B cell (primary cell): ENCODE data around the gene PRODH. TPM values are rescaled to one million over a fixed set of nuclear protein-coding genes. Genes with fewer than 3 reads are reported as not detected.
"Not testable (repeated sequence)": the region's sequence is repeated elsewhere in the genome, so short reads cannot be mapped to it uniquely, and the experiment has no call there.

Source experiments
- ATAC-seq: fragments of 200-7000 bp; cut with Tn5 transposase; one replicate; pipeline ENCODE4 v1.10.0; 2021; ENCODE audit warnings: low read depth, mild to moderate bottlenecking, moderate number of reproducible peaks, moderate library complexity
- CTCF ChIA-PET: fragments of 350-600 bp; sonication (Branson Sonifier 250); formaldehyde crosslinking; loops from one replicate; lab custom pipeline; 2021; ENCODE audit warnings: antibody characterized with exemption, inconsistent platforms; lab: Charles Lee
- POLR2A ChIA-PET: fragments of 350-600 bp; sonication (Branson Sonifier 250); formaldehyde crosslinking; loops from one replicate; lab custom pipeline; 2021; ENCODE audit warnings: antibody characterized with exemption; lab: Charles Lee
- DNase-seq: peaks from one replicate; pipeline ENCODE4 v3.0.0; 2013
- H2AFZ ChIP-seq: 2 replicates; pipeline ENCODE4 v1.6.1; 2012; ENCODE audit warnings: mild to moderate bottlenecking, low read depth, low read length; ENCODE audit not compliant: insufficient read depth, poor library complexity, severe bottlenecking
- H3K27ac ChIP-seq, 2 donors: 1 replicate in 1 of 2; 2 replicates in 1 of 2; pipeline ENCODE4 v1.5.1; 2012 to 2013; ENCODE audit warnings: low read length in 2 of 2, mild to moderate bottlenecking in 2 of 2, moderate library complexity in 1 of 2
- H3K27me3 ChIP-seq, 4 experiments: fragments of 200-600 bp in 1 of 4; sonication (generic) in 1 of 4; replicated peaks in 1 of 4; 1 replicate in 2 of 4; 2 replicates in 2 of 4; pipeline versions ENCODE4 v1.6.1 to v1.7.0; 2013 to 2016; ENCODE audit warnings: low read length in 3 of 4, mild to moderate bottlenecking in 2 of 4, mixed read lengths in 1 of 4, moderate library complexity in 1 of 4; ENCODE audit not compliant: insufficient read depth in 4 of 4, control insufficient read depth in 3 of 4; ENCODE audit errors: control extremely low read depth in 1 of 4
- H3K36me3 ChIP-seq, 2 experiments: replicated peaks in 1 of 2; 1 replicate in 1 of 2; 2 replicates in 1 of 2; pipeline versions ENCODE4 v1.6.1 to v1.7.1; 2013; ENCODE audit warnings: low read length in 1 of 2; ENCODE audit not compliant: insufficient read depth in 2 of 2, control insufficient read depth in 1 of 2; ENCODE audit errors: control extremely low read depth in 1 of 2, extremely low read depth in 1 of 2
- H3K4me1 ChIP-seq, 2 donors: fragments of 200-600 bp in 1 of 2; sonication (generic) in 1 of 2; 1 replicate in 1 of 2; 2 replicates in 1 of 2; pipeline versions ENCODE4 v1.5.1 to v1.6.1; 2013 to 2017; ENCODE audit warnings: low read length in 2 of 2; ENCODE audit not compliant: control insufficient read depth in 2 of 2, insufficient read depth in 2 of 2
- H3K4me2 ChIP-seq: replicated peaks from 2 replicates; pipeline ENCODE3; 2012; ENCODE audit warnings: mild to moderate bottlenecking, low read depth, low read length; ENCODE audit not compliant: poor library complexity, severe bottlenecking
- H3K4me3 ChIP-seq, 5 experiments: fragments of 200-600 bp in 1 of 5; sonication (generic) in 1 of 5; 1 replicate in 3 of 5; 2 replicates in 2 of 5; pipeline versions ENCODE4 v1.5.1 to v1.7.0; 2011 to 2016; ENCODE audit warnings: low read length in 4 of 5, mild to moderate bottlenecking in 4 of 5, low read depth in 2 of 5, control low read depth in 1 of 5, moderate library complexity in 1 of 5; ENCODE audit not compliant: insufficient read depth in 1 of 5; ENCODE audit errors: control extremely low read depth in 1 of 5, extremely low read depth in 1 of 5
- H3K79me2 ChIP-seq: fragments of 200-600 bp; sonication (generic); one replicate; pipeline ENCODE4 v1.6.0; 2016; ENCODE audit warnings: low read length; ENCODE audit not compliant: control insufficient read depth, insufficient read depth
- H3K9ac ChIP-seq: fragments of 200-600 bp; sonication (generic); 2 replicates; pipeline ENCODE4 v1.6.1; 2017; ENCODE audit warnings: mild to moderate bottlenecking, low read length, moderate library complexity
- H3K9me3 ChIP-seq, 3 donors: one replicate each; pipeline versions ENCODE4 v1.6.1 to v1.7.1; 2013; ENCODE audit warnings: low read length in 2 of 3; ENCODE audit not compliant: control insufficient read depth in 2 of 3, insufficient read depth in 1 of 3; ENCODE audit errors: control extremely low read depth in 1 of 3
- H4K20me1 ChIP-seq: 2 replicates; pipeline ENCODE4 v1.6.0; 2012; ENCODE audit warnings: mild to moderate bottlenecking, low read length; ENCODE audit not compliant: insufficient read depth, control insufficient read depth, poor library complexity, severe bottlenecking
- H3K27ac Mint-ChIP-seq: one replicate; pipeline ENCODE4 v1.8.0; 2021; ENCODE audit warnings: mixed read lengths
- H3K27me3 Mint-ChIP-seq: one replicate; pipeline ENCODE4 v1.8.0; 2021; ENCODE audit warnings: mixed read lengths
- H3K4me1 Mint-ChIP-seq: one replicate; pipeline ENCODE4 v1.8.0; 2021; ENCODE audit warnings: mixed read lengths
- H3K4me3 Mint-ChIP-seq: one replicate; pipeline ENCODE4 v1.8.0; 2021; ENCODE audit warnings: mixed read lengths
- H3K9me3 Mint-ChIP-seq: one replicate; pipeline ENCODE4 v1.8.0; 2022; ENCODE audit warnings: mixed read lengths; ENCODE audit not compliant: insufficient read depth
- WGBS: methylation state at CpG from one replicate; pipeline ENCODE4 v1.1.5; 2013; ENCODE audit warnings: missing lambda C conversion rate; ENCODE audit not compliant: insufficient coverage; 5-methylcytosine and 5-hydroxymethylcytosine counted together
- intact Hi-C: fragments of 100-400 bp; cut with micrococcal nuclease; formaldehyde crosslinking; loops from one replicate; pipeline ENCODE4 v1.10.0; 2022
- polyA plus RNA-seq: library from polyadenylated mRNA; depleted of rRNA; stranded (reverse); fragments of >200 nt; gene quantifications from 2 replicates; pipeline ENCODE4 v1.2.3, GENCODE V29; 2012
- total RNA-seq, 2 donors: library from RNA; stranded (reverse); fragments of 120-200 nt in 1 of 2; gene quantifications; 1 replicate in 1 of 2; 2 replicates in 1 of 2; pipeline versions ENCODE4 v1.2.3 to v1.2.4, GENCODE V29; 2013 to 2022

PRODH gene
- total and polyA plus RNA-seq, 2 donors (not counting 1 experiment from before 2014, with no cell fraction given): not detected

DNA sequence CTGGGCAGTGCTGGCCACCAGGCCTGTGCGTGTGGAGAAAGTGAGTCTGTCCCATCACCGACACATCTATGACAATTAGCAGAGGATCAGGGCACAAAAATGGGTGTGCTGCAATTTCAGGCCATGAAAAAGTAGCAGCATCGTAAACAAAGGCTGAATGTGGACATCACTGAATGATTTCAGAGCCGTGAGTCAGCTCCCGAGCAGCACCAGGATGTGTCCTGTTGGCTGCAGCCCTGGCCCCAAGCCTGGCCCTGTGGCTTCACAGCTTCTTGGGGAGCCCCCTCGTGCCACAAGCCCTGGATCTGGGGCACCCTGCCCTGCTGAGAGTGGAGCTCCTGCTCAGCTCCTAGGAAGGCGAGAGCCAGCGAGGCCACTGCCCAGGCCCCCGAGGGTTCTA is 20.5 kb downstream of the PRODH start:
- H3K4me1 Mint-ChIP-seq, H3K9ac ChIP-seq, H3K4me3 Mint-ChIP-seq, H3K4me1 ChIP-seq, CTCF ChIA-PET, H2AFZ ChIP-seq, intact Hi-C loops, H4K20me1 ChIP-seq, H3K27ac ChIP-seq, H3K27me3 ChIP-seq, H3K27me3 Mint-ChIP-seq, DNase-seq, H3K36me3 ChIP-seq, H3K9me3 Mint-ChIP-seq, H3K4me3 ChIP-seq, POLR2A ChIA-PET, H3K79me2 ChIP-seq, H3K9me3 ChIP-seq, H3K27ac Mint-ChIP-seq, ATAC-seq, H3K4me2 ChIP-seq: not testable (repeated sequence)
- WGBS: no CpG with 5 or more reads among the region's 9 CpGs

DNA sequence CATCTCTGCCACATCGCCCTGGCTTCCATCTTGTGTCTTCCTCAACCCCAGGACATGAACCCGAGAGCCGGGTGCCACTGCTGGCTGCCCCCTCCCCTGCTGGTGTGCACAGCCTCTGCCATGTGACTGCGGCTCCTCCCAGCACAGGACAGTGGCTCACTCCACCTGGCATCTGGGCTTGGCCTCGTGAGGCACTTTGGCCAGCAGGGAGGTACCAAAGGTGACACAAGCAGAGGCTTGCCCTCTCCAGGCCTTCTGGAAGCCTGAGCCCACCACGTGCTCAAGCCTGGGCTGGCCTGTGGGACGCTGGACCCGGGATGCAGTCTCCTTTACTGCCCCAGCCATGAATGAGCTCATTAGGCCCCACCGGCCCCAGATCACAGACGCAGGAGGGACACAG is 21.5 kb downstream of the PRODH start:
- H3K4me3 ChIP-seq, intact Hi-C loops, H3K4me2 ChIP-seq, ATAC-seq, H3K9ac ChIP-seq, H3K27ac ChIP-seq, H3K27me3 Mint-ChIP-seq, H3K4me1 Mint-ChIP-seq, H3K36me3 ChIP-seq, H3K27me3 ChIP-seq, H3K79me2 ChIP-seq, H2AFZ ChIP-seq, H3K4me3 Mint-ChIP-seq, CTCF ChIA-PET, H4K20me1 ChIP-seq, DNase-seq, H3K9me3 Mint-ChIP-seq, H3K27ac Mint-ChIP-seq, POLR2A ChIA-PET, H3K9me3 ChIP-seq, H3K4me1 ChIP-seq: not testable (repeated sequence)
- WGBS: no CpG with 5 or more reads among the region's 10 CpGs

DNA sequence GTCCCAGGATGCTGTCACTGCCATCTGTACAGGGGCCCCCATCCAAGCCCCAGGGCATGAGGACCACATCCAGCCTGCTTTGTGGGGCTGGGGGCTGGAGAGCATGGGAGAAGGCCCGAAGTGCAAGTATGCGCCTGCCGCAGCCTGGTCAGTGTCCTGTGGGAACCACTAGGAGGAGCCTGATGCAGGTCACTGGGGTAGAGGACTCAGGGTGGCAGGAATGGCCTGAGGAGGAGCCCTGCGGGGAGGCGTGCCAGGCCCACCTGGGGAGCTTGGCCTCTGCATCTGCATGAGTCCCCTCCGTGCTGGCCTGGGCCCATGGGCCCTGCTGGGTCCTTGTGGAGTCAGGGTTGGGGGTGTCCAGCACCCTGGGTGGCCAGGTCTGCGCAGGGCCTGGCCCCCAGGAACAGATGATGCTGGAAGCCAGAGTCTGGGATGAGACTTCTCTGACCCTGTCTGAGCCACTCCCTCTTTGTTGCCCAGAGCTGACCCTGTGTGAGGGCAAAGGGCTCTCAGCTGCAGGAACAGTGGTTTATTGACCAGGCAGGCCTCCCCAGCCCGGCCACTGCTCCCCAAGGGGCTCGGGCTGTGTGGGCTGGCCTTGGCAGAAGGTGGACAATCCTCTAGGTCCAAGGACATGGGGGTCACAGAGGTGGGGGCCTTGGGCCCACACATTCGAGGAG is 23.7 kb downstream of the PRODH start:
- H3K36me3 ChIP-seq, DNase-seq, H3K9ac ChIP-seq, H3K9me3 Mint-ChIP-seq, H3K4me2 ChIP-seq, H3K4me1 ChIP-seq, POLR2A ChIA-PET, H3K79me2 ChIP-seq, H3K4me3 ChIP-seq, H3K27ac ChIP-seq, CTCF ChIA-PET, H3K27me3 ChIP-seq, H3K4me3 Mint-ChIP-seq, H3K27me3 Mint-ChIP-seq, H3K9me3 ChIP-seq, H3K27ac Mint-ChIP-seq, ATAC-seq, intact Hi-C loops, H4K20me1 ChIP-seq, H3K4me1 Mint-ChIP-seq, H2AFZ ChIP-seq: not testable (repeated sequence)
- no CpG with 5 or more reads among the region's 10 CpGs for WGBS

DNA sequence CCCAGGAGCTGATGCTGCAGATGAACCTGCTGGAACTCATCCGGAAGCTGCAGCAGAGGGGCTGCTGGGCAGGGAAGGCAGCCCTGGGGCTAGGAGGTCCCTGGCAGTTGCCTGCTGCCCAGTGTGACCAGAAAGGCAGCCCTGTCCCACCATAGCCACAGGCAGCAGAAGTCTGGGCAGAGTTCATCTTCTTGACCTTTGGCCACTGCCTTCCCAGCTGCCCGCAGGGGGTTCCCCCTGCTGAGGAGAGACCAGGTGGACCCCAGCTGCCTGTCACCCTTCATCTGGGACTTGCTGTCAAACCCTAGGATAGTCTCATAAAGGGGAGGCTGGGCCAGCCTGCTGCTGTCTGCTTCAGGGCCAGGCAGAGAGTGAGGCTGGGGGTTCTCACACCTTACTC is 24.6 kb downstream of the PRODH start:
- POLR2A ChIA-PET, H4K20me1 ChIP-seq, H2AFZ ChIP-seq, intact Hi-C loops, H3K4me1 Mint-ChIP-seq, DNase-seq, H3K27ac ChIP-seq, H3K79me2 ChIP-seq, H3K27me3 ChIP-seq, H3K4me3 ChIP-seq, H3K4me1 ChIP-seq, ATAC-seq, H3K9me3 Mint-ChIP-seq, H3K4me2 ChIP-seq, H3K36me3 ChIP-seq, H3K27ac Mint-ChIP-seq, H3K9me3 ChIP-seq, H3K27me3 Mint-ChIP-seq, CTCF ChIA-PET, H3K4me3 Mint-ChIP-seq, H3K9ac ChIP-seq: not testable (repeated sequence)
- no CpG with 5 or more reads among the region's 2 CpGs for WGBS
